ENCODE measurements around the gene ALCAM.

Gene ALCAM

DNA sequence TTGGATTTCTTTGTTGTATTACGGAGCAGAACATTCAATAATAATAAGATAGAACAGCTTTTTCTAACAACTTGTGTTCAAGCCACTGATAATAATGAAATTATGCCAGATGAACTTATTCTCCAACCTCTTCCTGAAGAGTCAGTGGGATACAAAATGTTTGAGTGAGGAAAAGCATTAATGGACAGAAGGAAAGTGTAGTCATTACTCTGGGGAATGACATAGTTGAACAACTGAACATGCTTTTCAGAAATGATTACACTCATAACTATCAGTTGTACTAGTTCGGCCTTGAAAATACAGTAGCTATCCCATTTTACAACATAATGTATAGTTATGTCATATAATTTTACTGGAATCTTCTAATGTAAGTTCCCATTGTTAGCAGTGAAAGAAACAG lies 55.9 kb downstream of the ALCAM start:
- H3K27ac ChIP-seq (ENCODE audit: low read depth, low read length) = no peak overlapping the region
- no peak overlapping the region for H2AK5ac ChIP-seq (ENCODE audit: low read length)
- no peak overlapping the region for H3K14ac ChIP-seq (ENCODE audit: low read length)
- H3K4me1 ChIP-seq (ENCODE audit: control insufficient read depth in 1 of 2, insufficient read depth in 2 of 2, low read length in 2 of 2) = no peaks in the 10 kb centered on the region
- H4K8ac ChIP-seq (ENCODE audit: low read depth, low read length) = no peak overlapping the region
- no peak overlapping the region for H2AFZ ChIP-seq (ENCODE audit: insufficient read depth, low read length, poor library complexity)
- H2BK120ac ChIP-seq (ENCODE audit: insufficient read depth, low read length, poor library complexity) = no peak overlapping the region
- no peaks in the 10 kb centered on the region for H3K79me2 ChIP-seq (ENCODE audit: control insufficient read depth, insufficient read depth, low read length, poor library complexity)
- H3K9me3 ChIP-seq (ENCODE audit: insufficient read depth, low read depth, low read length) = no peaks in the 10 kb centered on the region
- no peak overlapping the region for H3K4me3 ChIP-seq (ENCODE audit: low read depth, low read length)
- H3K4me2 ChIP-seq (ENCODE audit: low read length) = no peak overlapping the region
- H4K91ac ChIP-seq (ENCODE audit: low read depth, low read length) = no peak overlapping the region
- H3K18ac ChIP-seq (ENCODE audit: low read length) = no peak overlapping the region
- H3K27me3 ChIP-seq (ENCODE audit: insufficient read depth, low read length) = no peaks in the 10 kb centered on the region
- no peaks in the 10 kb centered on the region for H3K79me1 ChIP-seq (ENCODE audit: low read length)
- no peak overlapping the region for H3K9ac ChIP-seq (ENCODE audit: low read length)
- no peaks in the 10 kb centered on the region for H3K36me3 ChIP-seq (ENCODE audit: control insufficient read depth in 1 of 2, insufficient read depth in 2 of 2, low read length in 2 of 2)
- DNase-seq = no peak
- H2BK12ac ChIP-seq (ENCODE audit: low read length) = no peak overlapping the region
- H3K23ac ChIP-seq (ENCODE audit: low read length) = no peak overlapping the region
- WGBS (ENCODE audit: extremely low coverage, insufficient coverage, insufficient read length) = no CpG with 5 or more reads among the region's 2 CpGs
- no peak overlapping the region for H3K4ac ChIP-seq (ENCODE audit: low read depth, low read length)
- H4K12ac ChIP-seq (ENCODE audit: low read depth, low read length) = no peak overlapping the region
- no peak overlapping the region for H2BK5ac ChIP-seq (ENCODE audit: low read depth, low read length, poor library complexity)

- DNase-seq = no peak
- Histone ChIP-seq H2BK5ac (ENCODE audit: low read depth, low read length, poor library complexity) (no peak overlapping the region), H3K27me3 (ENCODE audit: insufficient read depth, low read length) (no peaks in the 10 kb centered on the region), H3K9ac (ENCODE audit: low read length) (no peak overlapping the region), H2AFZ (ENCODE audit: insufficient read depth, low read length, poor library complexity) (no peak overlapping the region), H2BK12ac (ENCODE audit: low read length) (no peak overlapping the region), H3K79me2 (ENCODE audit: control insufficient read depth, insufficient read depth, low read length, poor library complexity) (no peaks in the 10 kb centered on the region), H4K91ac (ENCODE audit: low read depth, low read length) (no peak overlapping the region), H3K4me1 (ENCODE audit: control insufficient read depth in 1 of 2, insufficient read depth in 2 of 2, low read length in 2 of 2) (no peaks in the 10 kb centered on the region), H3K4ac (ENCODE audit: low read depth, low read length) (no peak overlapping the region), H3K4me2 (ENCODE audit: low read length) (no peak overlapping the region), H2BK120ac (ENCODE audit: insufficient read depth, low read length, poor library complexity) (no peak overlapping the region), H3K9me3 (ENCODE audit: insufficient read depth, low read depth, low read length) (no peaks in the 10 kb centered on the region), H4K8ac (ENCODE audit: low read depth, low read length) (no peak overlapping the region), H2AK5ac (ENCODE audit: low read length) (no peak overlapping the region), H3K23ac (ENCODE audit: low read length) (no peak overlapping the region), H3K4me3 (ENCODE audit: low read depth, low read length) (no peak overlapping the region), H4K12ac (ENCODE audit: low read depth, low read length) (no peak overlapping the region), H3K14ac (ENCODE audit: low read length) (no peak overlapping the region), H3K36me3 (ENCODE audit: control insufficient read depth in 1 of 2, insufficient read depth in 2 of 2, low read length in 2 of 2) (no peaks in the 10 kb centered on the region), H3K18ac (ENCODE audit: low read length) (no peak overlapping the region), H3K79me1 (ENCODE audit: low read length) (no peaks in the 10 kb centered on the region), H3K27ac (ENCODE audit: low read depth, low read length) (no peak overlapping the region)
- no CpG with 5 or more reads among the region's 2 CpGs for WGBS (ENCODE audit: extremely low coverage, insufficient coverage, insufficient read length)
Measured at GRCh38 chr3:105423397-105423796, 56.7 kb downstream of the ALCAM start.

- no CpG with 5 or more reads among the region's 2 CpGs for WGBS (ENCODE audit: extremely low coverage, insufficient coverage, insufficient read length)
- Histone ChIP-seq H3K27me3 (ENCODE audit: insufficient read depth, low read length) (no peaks in the 10 kb centered on the region), H3K14ac (ENCODE audit: low read length) (no peak overlapping the region), H2BK120ac (ENCODE audit: insufficient read depth, low read length, poor library complexity) (no peak overlapping the region), H2AK5ac (ENCODE audit: low read length) (no peak overlapping the region), H2BK12ac (ENCODE audit: low read length) (no peak overlapping the region), H3K9ac (ENCODE audit: low read length) (no peak overlapping the region), H3K23ac (ENCODE audit: low read length) (no peak overlapping the region), H4K91ac (ENCODE audit: low read depth, low read length) (no peak overlapping the region), H3K36me3 (ENCODE audit: control insufficient read depth in 1 of 2, insufficient read depth in 2 of 2, low read length in 2 of 2) (no peaks in the 10 kb centered on the region), H2AFZ (ENCODE audit: insufficient read depth, low read length, poor library complexity) (no peak overlapping the region), H2BK5ac (ENCODE audit: low read depth, low read length, poor library complexity) (no peak overlapping the region), H4K8ac (ENCODE audit: low read depth, low read length) (no peak overlapping the region), H3K4me3 (ENCODE audit: low read depth, low read length) (no peak overlapping the region), H3K4ac (ENCODE audit: low read depth, low read length) (no peak overlapping the region), H3K9me3 (ENCODE audit: insufficient read depth, low read depth, low read length) (no peaks in the 10 kb centered on the region), H3K27ac (ENCODE audit: low read depth, low read length) (no peak overlapping the region), H3K18ac (ENCODE audit: low read length) (no peak overlapping the region), H4K12ac (ENCODE audit: low read depth, low read length) (no peak overlapping the region), H3K4me1 (ENCODE audit: control insufficient read depth in 1 of 2, insufficient read depth in 2 of 2, low read length in 2 of 2) (no peaks in the 10 kb centered on the region), H3K4me2 (ENCODE audit: low read length) (no peak overlapping the region), H3K79me1 (ENCODE audit: low read length) (no peaks in the 10 kb centered on the region), H3K79me2 (ENCODE audit: control insufficient read depth, insufficient read depth, low read length, poor library complexity) (no peaks in the 10 kb centered on the region)
- no peak for DNase-seq
Measured at GRCh38 chr3:105424412-105425152, 57.9 kb downstream of the ALCAM start.

DNA sequence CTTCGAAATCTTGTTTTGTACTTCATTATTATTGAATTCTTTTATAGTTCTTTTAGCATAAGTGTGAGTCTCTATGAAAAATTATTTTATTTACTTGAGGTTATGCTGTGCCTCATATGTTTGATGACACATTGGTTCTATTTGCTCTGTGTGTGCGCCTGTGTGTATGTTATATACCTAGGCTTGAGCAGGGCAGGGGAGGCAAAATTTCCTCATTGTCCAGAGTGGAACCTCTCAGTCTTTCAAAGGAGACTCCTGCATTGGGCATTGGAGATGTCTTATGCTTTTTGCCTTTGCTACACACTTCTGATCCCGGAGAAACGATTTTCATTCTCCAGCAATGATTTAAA lies 58.4 kb downstream of the ALCAM start:
- Histone ChIP-seq H4K8ac (ENCODE audit: low read depth, low read length) (no peak overlapping the region), H2BK5ac (ENCODE audit: low read depth, low read length, poor library complexity) (no peak overlapping the region), H3K27me3 (ENCODE audit: insufficient read depth, low read length) (no peaks in the 10 kb centered on the region), H3K27ac (ENCODE audit: low read depth, low read length) (no peak overlapping the region), H3K79me1 (ENCODE audit: low read length) (no peaks in the 10 kb centered on the region), H3K4me3 (ENCODE audit: low read depth, low read length) (no peak overlapping the region), H3K23ac (ENCODE audit: low read length) (no peak overlapping the region), H2AK5ac (ENCODE audit: low read length) (no peak overlapping the region), H3K79me2 (ENCODE audit: control insufficient read depth, insufficient read depth, low read length, poor library complexity) (no peaks in the 10 kb centered on the region), H4K12ac (ENCODE audit: low read depth, low read length) (no peak overlapping the region), H3K14ac (ENCODE audit: low read length) (no peak overlapping the region), H3K9ac (ENCODE audit: low read length) (no peak overlapping the region), H4K91ac (ENCODE audit: low read depth, low read length) (no peak overlapping the region), H2AFZ (ENCODE audit: insufficient read depth, low read length, poor library complexity) (no peak overlapping the region), H2BK12ac (ENCODE audit: low read length) (no peak overlapping the region), H2BK120ac (ENCODE audit: insufficient read depth, low read length, poor library complexity) (no peak overlapping the region), H3K18ac (ENCODE audit: low read length) (no peak overlapping the region), H3K9me3 (ENCODE audit: insufficient read depth, low read depth, low read length) (no peaks in the 10 kb centered on the region), H3K36me3 (ENCODE audit: control insufficient read depth in 1 of 2, insufficient read depth in 2 of 2, low read length in 2 of 2) (no peaks in the 10 kb centered on the region), H3K4ac (ENCODE audit: low read depth, low read length) (no peak overlapping the region), H3K4me1 (ENCODE audit: control insufficient read depth in 1 of 2, insufficient read depth in 2 of 2, low read length in 2 of 2) (no peaks in the 10 kb centered on the region), H3K4me2 (ENCODE audit: low read length) (no peak overlapping the region)
- DNase-seq = no peak
- no CpG with 5 or more reads among the region's 4 CpGs for WGBS (ENCODE audit: extremely low coverage, insufficient coverage, insufficient read length)

Data from trophoblast cell (in vitro differentiated cells and primary cell).